Loucy (cell line): ENCODE measurements around the gene ALDH3A1.

Experiments
- EZH2phosphoT487 ChIP-seq: fragments of 200-600 bp; IDR thresholded peaks from 2 replicates; pipeline ENCODE4 v1.6.1; 2018; ENCODE audit warnings: antibody characterized with exemption, mild to moderate bottlenecking, moderate library complexity, borderline replicate concordance
- TF ChIP-seq, protein P1 (sequence below): fragments of 200-600 bp; sonication (generic); conservative IDR thresholded peaks from 2 replicates; pipeline ENCODE4 v1.5.1; 2014; ENCODE audit warnings: mild to moderate bottlenecking, antibody characterized with exemption, low read length

DNA sequence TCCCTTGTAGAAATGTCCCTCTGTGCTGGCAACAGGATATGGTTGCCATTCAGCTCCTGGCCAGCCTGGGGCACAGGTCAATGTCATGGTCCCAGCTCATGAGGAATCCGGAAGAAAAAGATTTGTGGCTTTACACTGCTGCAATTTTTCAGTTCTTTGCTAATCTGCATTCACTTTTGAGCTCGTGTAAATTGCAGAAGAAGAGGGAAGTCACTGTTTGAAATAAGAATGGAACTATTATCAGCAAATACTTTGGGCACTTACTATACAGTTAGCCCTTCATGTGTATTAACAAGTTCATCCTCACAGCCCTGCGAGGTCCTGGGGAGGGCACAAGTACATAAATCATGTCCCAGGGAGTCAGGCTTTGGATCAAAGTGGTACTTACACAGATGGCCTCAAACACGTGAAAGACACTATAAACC lies 45.9 kb downstream of the ALDH3A1 start:
- TF ChIP-seq, protein P1, sequence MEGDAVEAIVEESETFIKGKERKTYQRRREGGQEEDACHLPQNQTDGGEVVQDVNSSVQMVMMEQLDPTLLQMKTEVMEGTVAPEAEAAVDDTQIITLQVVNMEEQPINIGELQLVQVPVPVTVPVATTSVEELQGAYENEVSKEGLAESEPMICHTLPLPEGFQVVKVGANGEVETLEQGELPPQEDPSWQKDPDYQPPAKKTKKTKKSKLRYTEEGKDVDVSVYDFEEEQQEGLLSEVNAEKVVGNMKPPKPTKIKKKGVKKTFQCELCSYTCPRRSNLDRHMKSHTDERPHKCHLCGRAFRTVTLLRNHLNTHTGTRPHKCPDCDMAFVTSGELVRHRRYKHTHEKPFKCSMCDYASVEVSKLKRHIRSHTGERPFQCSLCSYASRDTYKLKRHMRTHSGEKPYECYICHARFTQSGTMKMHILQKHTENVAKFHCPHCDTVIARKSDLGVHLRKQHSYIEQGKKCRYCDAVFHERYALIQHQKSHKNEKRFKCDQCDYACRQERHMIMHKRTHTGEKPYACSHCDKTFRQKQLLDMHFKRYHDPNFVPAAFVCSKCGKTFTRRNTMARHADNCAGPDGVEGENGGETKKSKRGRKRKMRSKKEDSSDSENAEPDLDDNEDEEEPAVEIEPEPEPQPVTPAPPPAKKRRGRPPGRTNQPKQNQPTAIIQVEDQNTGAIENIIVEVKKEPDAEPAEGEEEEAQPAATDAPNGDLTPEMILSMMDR = no peak
- no peak for TF ChIP-seq EZH2phosphoT487
